K562 (cell line): ENCODE results near the gene PPP1CA. TPM values are rescaled to one million over a fixed set of nuclear protein-coding genes. Genes with fewer than 3 reads are reported as not detected.

Experiments
- ATAC-seq: fragments of 200-7000 bp; cut with Tn5 transposase; 3 replicates; pipeline ENCODE4 v1.9.1; 2020; ENCODE audit warnings: moderate library complexity
- BruUV-seq: library from RNA; stranded (reverse); fragments of 400-500 nt; replicated peaks from 2 replicates; lab custom pipeline; 2021; lab: Mats Ljungman, UMichigan
- CTCF ChIA-PET: fragments of 300-600 bp; formaldehyde crosslinking; extraction: SDS; loops from one replicate; lab custom pipeline; 2021; ENCODE audit warnings: low intra/inter-chr PET ratio; lab: Yijun Ruan, JAX
- POLR2A ChIA-PET: fragments of 300-600, 350-650 bp; sonication (Branson Sonifier 250); formaldehyde crosslinking; extraction: SDS; loops from one replicate; lab custom pipeline; 2021; ENCODE audit warnings: antibody characterized with exemption, inconsistent platforms; lab: Yijun Ruan, JAX
- DNase-seq, 4 experiments: peaks; one replicate each; pipeline versions ENCODE4 v3.0.0 to v3.0.0-alpha.2; 2011 to 2018; ENCODE audit warnings: low spot score in 3 of 4, mixed read lengths in 3 of 4; ENCODE audit errors: extremely low read depth in 1 of 4
- FAIRE-seq: peaks from 2 replicates; lab custom pipeline; 2011; peaks lifted over from hg19 to GRCh38; lab: Jason Lieb, UNC
- H2AFZ ChIP-seq: 2 replicates; pipeline ENCODE4 v1.6.0; 2011; ENCODE audit warnings: low read depth, low read length, control low read depth, inconsistent platforms
- H3K27ac ChIP-seq: fragments of 200-600 bp; 3 replicates; pipeline ENCODE4 v1.8.0; 2011; ENCODE audit warnings: low read depth, mild to moderate bottlenecking, control low read depth, inconsistent platforms, low read length, moderate library complexity, mixed read lengths; ENCODE audit errors: extremely low read depth
- H3K27me3 ChIP-seq, 2 experiments: fragments of 300-600 bp in 1 of 2; 2 replicates in 1 of 2; 3 replicates in 1 of 2; pipeline versions ENCODE4 v1.6.0 to v1.8.0; 2011; ENCODE audit warnings: inconsistent platforms in 2 of 2, low read length in 2 of 2, mild to moderate bottlenecking in 1 of 2, mixed read lengths in 1 of 2, moderate library complexity in 1 of 2; ENCODE audit not compliant: control insufficient read depth in 2 of 2, insufficient read depth in 2 of 2
- H3K36me3 ChIP-seq: fragments of 300-600 bp; 3 replicates; pipeline ENCODE4 v1.8.0; 2011; ENCODE audit warnings: mild to moderate bottlenecking, low read length, inconsistent platforms; ENCODE audit not compliant: control insufficient read depth, insufficient read depth
- H3K4me1 ChIP-seq, 2 experiments: fragments of 200-600 bp in 1 of 2; replicated peaks in 1 of 2; 2 replicates in 1 of 2; 3 replicates in 1 of 2; pipeline versions ENCODE4 v1.5.1 to v1.8.0; 2011; ENCODE audit warnings: inconsistent platforms in 2 of 2, low read length in 2 of 2, mild to moderate bottlenecking in 1 of 2, mixed read lengths in 1 of 2, moderate library complexity in 1 of 2; ENCODE audit not compliant: control insufficient read depth in 2 of 2, insufficient read depth in 2 of 2
- H3K4me2 ChIP-seq: 2 replicates; pipeline ENCODE4 v1.6.1; 2011; ENCODE audit warnings: low read length, control low read depth, inconsistent platforms, mixed read lengths; ENCODE audit not compliant: insufficient read depth
- H3K4me3 ChIP-seq: fragments of 200-600 bp; sonication (generic), shearing (Covaris generic); 2 replicates; pipeline ENCODE4 v1.5.1; 2016; ENCODE audit warnings: control low read depth, inconsistent platforms
- H3K79me2 ChIP-seq: fragments of 200-600 bp; 3 replicates; pipeline ENCODE4 v1.8.0; 2011; ENCODE audit warnings: low read length, inconsistent platforms; ENCODE audit not compliant: control insufficient read depth, insufficient read depth
- H3K9ac ChIP-seq, 2 experiments: 2 replicates each; pipeline versions ENCODE4 v1.6.0 to v1.6.1; 2011; ENCODE audit warnings: low read depth in 2 of 2, low read length in 2 of 2, control low read depth in 1 of 2, inconsistent platforms in 1 of 2, mild to moderate bottlenecking in 1 of 2, mixed read lengths in 1 of 2; ENCODE audit not compliant: insufficient read depth in 1 of 2
- H3K9me1 ChIP-seq: one replicate; pipeline ENCODE4 v1.6.0; 2011; ENCODE audit warnings: inconsistent platforms, mild to moderate bottlenecking, low read length, moderate library complexity; ENCODE audit not compliant: control insufficient read depth, insufficient read depth
- H3K9me3 ChIP-seq: replicated peaks from 2 replicates; pipeline ENCODE4 v1.5.1; 2011; ENCODE audit warnings: low read depth, low read length, inconsistent platforms; ENCODE audit not compliant: control insufficient read depth, insufficient read depth
- H4K20me1 ChIP-seq: replicated peaks from 2 replicates; pipeline ENCODE4 v1.6.1; 2011; ENCODE audit warnings: low read length, inconsistent platforms, mixed read lengths; ENCODE audit not compliant: control insufficient read depth, insufficient read depth
- MEF2A ChIP-seq: IDR thresholded peaks from 2 replicates; pipeline ENCODE4 v1.6.1; 2011; ENCODE audit warnings: low read depth, mild to moderate bottlenecking, low read length, moderate library complexity; ENCODE audit not compliant: control insufficient read depth
- NR2C1 ChIP-seq, 2 experiments: fragments of 450-650 bp; IDR thresholded peaks; 2 replicates each; pipeline ENCODE4 v1.6.1; 2017; ENCODE audit warnings: mild to moderate bottlenecking in 2 of 2, antibody characterized with exemption in 1 of 2, inconsistent platforms in 1 of 2, missing compliant biosample characterization in 1 of 2, missing genetic modification characterization in 1 of 2
- NR2C2 ChIP-seq, 2 experiments: fragments of 200-800 bp in 1 of 2; sonication (Bioruptor generic) in 1 of 2; sonication (generic) in 1 of 2; formaldehyde crosslinking in 1 of 2; IDR thresholded peaks; 2 replicates each; pipeline versions ENCODE4 v1.6.1 to v1.8.0; 2016 to 2022; ENCODE audit warnings: mild to moderate bottlenecking in 1 of 2, missing compliant biosample characterization in 1 of 2, missing genetic modification characterization in 1 of 2, missing genetic modification reagents in 1 of 2
- POU5F1 ChIP-seq: fragments of 150-350 bp; IDR thresholded peaks from 2 replicates; pipeline ENCODE4 v1.6.1; 2014; ENCODE audit warnings: borderline replicate concordance, low read length, low read depth, mild to moderate bottlenecking; ENCODE audit not compliant: partially characterized antibody
- RUNX1 ChIP-seq: sonication (generic); IDR thresholded peaks from 2 replicates; pipeline ENCODE4 v1.6.1; 2016; ENCODE audit warnings: antibody characterized with exemption, low read depth
- TAF15 ChIP-seq: fragments of 200-400 bp; formaldehyde crosslinking; IDR thresholded peaks from 2 replicates; pipeline ENCODE4 v1.6.1; 2017; ENCODE audit warnings: mild to moderate bottlenecking, low read depth, low read length, moderate library complexity
- TCF7 ChIP-seq: sonication (generic); IDR thresholded peaks from 2 replicates; pipeline ENCODE4 v1.6.1; 2016; ENCODE audit warnings: antibody characterized with exemption, borderline replicate concordance
- U2AF1 ChIP-seq: fragments of 200-400 bp; formaldehyde crosslinking; optimal IDR thresholded peaks from 2 replicates; pipeline ENCODE3; 2017; ENCODE audit warnings: mild to moderate bottlenecking, low read depth, low read length, moderate library complexity
- WHSC1 ChIP-seq: IDR thresholded peaks from one replicate; pipeline ENCODE4 v1.6.1; 2012; ENCODE audit warnings: low read length, control low read depth, inconsistent platforms
- XRCC3 ChIP-seq: fragments of 450-650 bp; IDR thresholded peaks from 2 replicates; pipeline ENCODE4 v1.6.1; 2017; ENCODE audit warnings: mild to moderate bottlenecking, moderate library complexity
- WGBS: fragments of 100-300 bp; shearing (Covaris generic); methylation state at CpG from one replicate; pipeline ENCODE4 v1.1.6; 2016; ENCODE audit warnings: low coverage, mixed read lengths; ENCODE audit not compliant: insufficient coverage; ENCODE audit errors: missing lambda C conversion rate; 5-methylcytosine and 5-hydroxymethylcytosine counted together
- in situ Hi-C: fragments of 300-500 bp; cut with MboI; formaldehyde crosslinking; loops from 4 replicates; pipeline ENCODE4 v1.15.0; 2018; ENCODE audit warnings: inconsistent platforms, mixed read lengths
- intact Hi-C: fragments of 100-400 bp; cut with micrococcal nuclease; formaldehyde crosslinking; loops from 2 replicates; pipeline ENCODE4 v1.14.2; 2022
- polyA plus RNA-seq, 8 experiments: library from polyadenylated mRNA; depleted of rRNA in 4 of 8; stranded (reverse) in 5 of 8; unstranded in 3 of 8; fragments of >200 nt; fragmentation: Nextera tagmentation in 2 of 8; fragmentation: Illumina TruSeq in 1 of 8; extraction: Ambion mirVana in 2 of 8; extraction: Trizol in 1 of 8; gene quantifications; 2 replicates each; pipeline versions ENCODE4 v1.2.1 to v1.2.3, GENCODE V29; 2011 to 2014; ENCODE audit warnings: inconsistent platforms in 1 of 8, missing spikeins in 1 of 8
- total RNA-seq, 7 experiments: library from RNA; depleted of rRNA in 6 of 7; stranded (reverse); fragments of >200 nt in 6 of 7; fragmentation: Illumina TruSeq in 2 of 7; extraction: Trizol in 2 of 7; gene quantifications; 2 replicates each; pipeline versions ENCODE4 v1.2.1 to v1.2.3, GENCODE V29; 2011 to 2021; ENCODE audit warnings: low replicate concordance in 1 of 7
- TF ChIP-seq, protein P1 (sequence below): fragments of 450-650 bp; IDR thresholded peaks from one replicate; pipeline ENCODE4 v1.6.1; 2018; ENCODE audit warnings: mild to moderate bottlenecking, moderate library complexity; ENCODE audit not compliant: partially characterized antibody

The PPP1CA gene
- total and polyA plus RNA-seq, 9 of the 15 experiments (the other 6 are each of a cell fraction or from before 2014, with no cell fraction given), result 18.2 to 242 (median 188) TPM

DNA sequence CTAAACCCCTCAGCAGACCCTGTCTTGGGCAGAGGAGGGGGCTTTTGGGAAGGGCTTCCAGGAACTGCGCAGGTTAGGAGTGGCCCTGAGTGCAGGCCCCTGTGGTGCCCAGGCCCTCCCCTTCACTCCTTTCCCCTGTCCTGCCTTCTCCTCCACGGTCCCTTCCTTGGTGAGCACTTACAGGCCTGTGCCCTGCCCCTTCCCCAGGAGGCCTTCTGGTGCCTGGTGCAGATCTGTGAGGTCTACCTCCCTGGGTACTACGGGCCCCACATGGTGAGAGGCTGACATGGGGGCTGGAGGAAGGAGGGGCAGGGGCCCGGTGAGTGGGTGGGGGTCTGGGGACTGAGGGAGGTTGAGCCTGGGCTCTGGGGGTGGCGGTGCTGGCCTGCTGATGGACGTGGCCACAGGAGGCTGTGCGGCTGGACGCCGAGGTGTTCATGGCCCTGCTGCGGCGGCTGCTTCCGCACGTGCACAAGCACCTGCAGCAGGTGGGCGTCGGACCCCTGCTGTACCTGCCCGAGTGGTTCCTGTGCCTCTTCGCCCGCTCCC is 4.8 kb upstream of the PPP1CA start (continued):
- TF ChIP-seq POU5F1 (no peak), RUNX1 (no peak)

DNA sequence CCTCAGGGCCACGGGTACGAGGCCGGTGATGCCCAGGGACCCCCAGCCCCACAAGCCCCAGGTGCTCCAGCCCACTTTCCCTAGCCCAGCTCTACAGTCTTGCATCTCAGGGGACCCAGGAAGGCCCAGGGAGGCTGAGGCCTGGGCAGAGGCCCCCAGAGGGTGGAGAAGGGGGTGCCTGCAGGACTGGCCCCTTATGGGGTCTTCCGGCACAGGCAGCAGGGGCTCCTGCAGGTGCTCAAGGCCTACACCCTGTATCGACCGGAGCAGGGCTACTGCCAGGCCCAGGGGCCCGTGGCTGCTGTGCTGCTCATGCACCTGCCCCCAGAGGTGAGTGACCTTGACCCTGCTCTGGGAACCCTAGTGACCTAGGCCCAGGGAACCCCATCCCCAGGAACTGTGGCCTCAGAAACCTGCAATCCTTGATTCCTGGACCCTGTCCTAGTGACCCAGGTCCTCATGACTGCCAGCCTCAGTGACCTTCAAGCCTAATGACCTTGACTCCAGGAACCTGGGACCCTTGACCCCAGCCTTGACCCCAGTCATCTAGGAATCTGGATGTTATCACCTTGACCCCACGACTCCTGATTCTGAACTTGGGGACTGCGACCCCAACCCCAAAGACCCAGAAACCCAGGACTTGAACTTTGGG is 4.2 kb upstream of the PPP1CA start:
- ChIA-PET CTCF (no interaction called here), POLR2A (interaction anchor here (1.2 kb wide), 1 partner anchor 96 kb away, joined by 4 read pairs; no protein-coding TSS in a partner anchor)
- no peak overlapping the region for H3K4me3 ChIP-seq
- TF ChIP-seq XRCC3 (no peak), WHSC1 (no peak), TCF7 (no peak), NR2C2 (CRISPR knock-in tag; IDR thresholded peaks at IDR 0.05) (no peak), NR2C2 (tag; IDR thresholded peaks at IDR 0.05) (peak; percentile 44; the same call in 1 of the 2 replicates), U2AF1 (no peak), TAF15 (no peak), NR2C1 (IDR thresholded peaks at IDR 0.05) (peak; percentile 65), NR2C1 (tag; IDR thresholded peaks at IDR 0.05) (peak; percentile 75), MEF2A (no peak)
- TF ChIP-seq, protein P1, sequence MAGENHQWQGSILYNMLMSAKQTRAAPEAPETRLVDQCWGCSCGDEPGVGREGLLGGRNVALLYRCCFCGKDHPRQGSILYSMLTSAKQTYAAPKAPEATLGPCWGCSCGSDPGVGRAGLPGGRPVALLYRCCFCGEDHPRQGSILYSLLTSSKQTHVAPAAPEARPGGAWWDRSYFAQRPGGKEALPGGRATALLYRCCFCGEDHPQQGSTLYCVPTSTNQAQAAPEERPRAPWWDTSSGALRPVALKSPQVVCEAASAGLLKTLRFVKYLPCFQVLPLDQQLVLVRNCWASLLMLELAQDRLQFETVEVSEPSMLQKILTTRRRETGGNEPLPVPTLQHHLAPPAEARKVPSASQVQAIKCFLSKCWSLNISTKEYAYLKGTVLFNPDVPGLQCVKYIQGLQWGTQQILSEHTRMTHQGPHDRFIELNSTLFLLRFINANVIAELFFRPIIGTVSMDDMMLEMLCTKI, result no peak

More for the DNA sequence above, 4.2 kb upstream of the PPP1CA start:
- Histone ChIP-seq H3K79me2 (peaks cover 8% of the 10 kb centered on the region), H3K27ac (no peak overlapping the region; the same call in 2 of the 3 replicates), H3K9me3 (no peaks in the 10 kb centered on the region), H2AFZ (no peak overlapping the region), H3K27me3 (no peaks in the 10 kb centered on the region), H3K4me1 (peaks cover 11 to 79% of the 10 kb centered on the region in 2 experiments), H3K36me3 (0 out of 3 replicates have a peak, but pooled peaks cover under 1% of the 10 kb centered on the region), H3K9me1 (no peaks in the 10 kb centered on the region), H3K4me2 (no peak overlapping the region), H3K9ac (no peak overlapping the region; a peak in 1 of 4 replicates), H4K20me1 (no peaks in the 10 kb centered on the region)
- WGBS, result 78% methylated on average over 9 of the region's 9 CpGs
- intact Hi-C loops (no loop called here), in situ Hi-C loops (no loop called here)
- BruUV-seq, result no TSS peak
- FAIRE-seq (no peak), DNase-seq (no peak), ATAC-seq (no peak)
